MM.1S (cell line): ENCODE results near the gene SMIM43.

Source experiments
- DNase-seq: peaks from one replicate; pipeline ENCODE4 v3.0.0-alpha.2; 2015
- H2AFZ ChIP-seq: fragments of 300-600 bp; sonication (generic); 2 replicates; pipeline ENCODE4 v1.6.0; 2016; ENCODE audit warnings: antibody characterized with exemption, low read length
- H3F3A ChIP-seq: fragments of 300-600 bp; sonication (generic); 2 replicates; pipeline ENCODE4 v1.6.1; 2016; ENCODE audit warnings: mild to moderate bottlenecking, antibody characterized with exemption, low read length, moderate library complexity, mixed read lengths; ENCODE audit not compliant: insufficient read depth
- H3K27ac ChIP-seq: fragments of 300-600 bp; sonication (generic); 2 replicates; pipeline ENCODE4 v1.5.1; 2016; ENCODE audit warnings: mild to moderate bottlenecking, low read length
- H3K27me3 ChIP-seq: fragments of 300-600 bp; sonication (generic); replicated peaks from 2 replicates; pipeline ENCODE4 v1.6.0; 2016; ENCODE audit warnings: low read length; ENCODE audit not compliant: insufficient read depth
- H3K36me3 ChIP-seq: fragments of 300-600 bp; sonication (generic); replicated peaks from 2 replicates; pipeline ENCODE4 v1.6.1; 2016; ENCODE audit warnings: mild to moderate bottlenecking, low read length, mixed read lengths; ENCODE audit not compliant: insufficient read depth
- H3K4me1 ChIP-seq: fragments of 300-600 bp; sonication (generic); 2 replicates; pipeline ENCODE4 v1.6.1; 2016; ENCODE audit warnings: low read length, mixed read lengths
- H3K4me2 ChIP-seq: fragments of 300-600 bp; sonication (generic); 2 replicates; pipeline ENCODE4 v1.6.0; 2016; ENCODE audit warnings: low read depth, low read length
- H3K4me3 ChIP-seq: fragments of 300-600 bp; sonication (generic); 2 replicates; pipeline ENCODE4 v1.5.1; 2016; ENCODE audit warnings: low read length, mixed read lengths
- H3K79me2 ChIP-seq: fragments of 300-600 bp; sonication (generic); 2 replicates; pipeline ENCODE4 v1.6.1; 2016; ENCODE audit warnings: mixed run types, low read length, mixed read lengths
- H3K9ac ChIP-seq: fragments of 300-600 bp; sonication (generic); 2 replicates; pipeline ENCODE4 v1.6.1; 2016; ENCODE audit warnings: low read length, mixed read lengths
- H3K9me2 ChIP-seq: fragments of 300-600 bp; sonication (generic); replicated peaks from 2 replicates; pipeline ENCODE4 v1.6.1; 2016; ENCODE audit warnings: mild to moderate bottlenecking, low read length, mixed read lengths; ENCODE audit not compliant: insufficient read depth
- H3K9me3 ChIP-seq: fragments of 300-600 bp; sonication (generic); replicated peaks from 2 replicates; pipeline ENCODE4 v1.6.1; 2016; ENCODE audit warnings: mild to moderate bottlenecking, low read length, mixed read lengths; ENCODE audit not compliant: insufficient read depth
- H4K20me1 ChIP-seq: fragments of 300-600 bp; sonication (generic); 2 replicates; pipeline ENCODE4 v1.6.1; 2016; ENCODE audit warnings: mild to moderate bottlenecking, low read length, moderate library complexity, mixed read lengths; ENCODE audit not compliant: insufficient read depth
- CTCF ChIP-seq: fragments of 300-600 bp; sonication (generic); IDR thresholded peaks from 2 replicates; pipeline ENCODE4 v1.5.1; 2016; ENCODE audit warnings: antibody characterized with exemption, low read length, mixed read lengths
- EZH2 ChIP-seq: fragments of 300-600 bp; sonication (generic); optimal IDR thresholded peaks from 2 replicates; pipeline ENCODE3; 2017; ENCODE audit warnings: low read depth, mild to moderate bottlenecking, antibody characterized with exemption, low read length, mixed read lengths
- EZH2phosphoT487 ChIP-seq: fragments of 300-600 bp; sonication (generic); IDR thresholded peaks from 2 replicates; pipeline ENCODE4 v1.6.1; 2018; ENCODE audit warnings: antibody characterized with exemption, low read length

SMIM43 gene

GRCh38 chr4:121799867-121800501 is 35.0 kb upstream of the SMIM43 start:
- H3K9me3 ChIP-seq, result no peaks in the 10 kb centered on the region
- H3K27ac ChIP-seq, result peak overlapping the region; percentile 73; the same call in 1 of the 2 replicates
- peaks cover 28% of the 10 kb centered on the region for H3K4me1 ChIP-seq
- peaks cover 17% of the 10 kb centered on the region for H3F3A ChIP-seq
- H3K36me3 ChIP-seq, result peaks cover 5% of the 10 kb centered on the region
- H3K4me3 ChIP-seq, result peak overlapping the region; percentile 79
- no peaks in the 10 kb centered on the region for H4K20me1 ChIP-seq
- peak overlapping the region; percentile 83; the same call in 1 of the 2 replicates for H3K9ac ChIP-seq
- no peaks in the 10 kb centered on the region for H3K9me2 ChIP-seq
- H2AFZ ChIP-seq, result peak overlapping the region; percentile 91; the same call in 1 of the 2 replicates
- DNase-seq, result no peak
- peak overlapping the region; percentile 81 for H3K4me2 ChIP-seq
- no peaks in the 10 kb centered on the region for H3K27me3 ChIP-seq
- TF ChIP-seq CTCF, result no peak
- peaks cover 30% of the 10 kb centered on the region for H3K79me2 ChIP-seq

- no peak overlapping the region for H3K9ac ChIP-seq
- no peaks in the 10 kb centered on the region for H3K9me3 ChIP-seq
- H4K20me1 ChIP-seq, result no peaks in the 10 kb centered on the region
- H3K36me3 ChIP-seq, result no peaks in the 10 kb centered on the region; the same call in 1 of the 2 replicates
- peaks cover 24% of the 10 kb centered on the region for H3K79me2 ChIP-seq
- H3K27ac ChIP-seq, result no peak overlapping the region
- peaks cover 17% of the 10 kb centered on the region for H3F3A ChIP-seq
- H3K4me1 ChIP-seq, result peaks cover 28% of the 10 kb centered on the region
- DNase-seq, result peak; percentile 14
- H3K4me3 ChIP-seq, result no peak overlapping the region
- no peaks in the 10 kb centered on the region for H3K9me2 ChIP-seq
- no peak for TF ChIP-seq EZH2phosphoT487
- TF ChIP-seq EZH2, result no peak
- no peak for TF ChIP-seq CTCF
- H3K4me2 ChIP-seq, result peak overlapping the region; percentile 81
- no peaks in the 10 kb centered on the region for H3K27me3 ChIP-seq
- no peak overlapping the region for H2AFZ ChIP-seq
Observed at GRCh38 chr4:121799208-121799823, 34.4 kb upstream of the SMIM43 start.

GRCh38 chr4:121796283-121796682 is 31.3 kb upstream of the SMIM43 start:
- Histone ChIP-seq H3K4me1 (peaks cover 17% of the 10 kb centered on the region), H3K9ac (no peak overlapping the region), H3K4me3 (no peak overlapping the region), H3K9me2 (no peaks in the 10 kb centered on the region), H3K36me3 (no peaks in the 10 kb centered on the region), H3K9me3 (no peaks in the 10 kb centered on the region), H3K27me3 (no peaks in the 10 kb centered on the region), H3K4me2 (0 out of 2 replicates have a peak overlapping the region, but pooled peaks have one; percentile 16), H3K79me2 (peaks cover 2% of the 10 kb centered on the region), H3K27ac (no peak overlapping the region), H2AFZ (0 out of 2 replicates have a peak overlapping the region, but pooled peaks have one; percentile 36), H3F3A (peaks cover 17% of the 10 kb centered on the region), H4K20me1 (no peaks in the 10 kb centered on the region)
- TF ChIP-seq CTCF (no peak), EZH2phosphoT487 (no peak), EZH2 (no peak)
- DNase-seq, result no peak
